RWPE1 (cell line): ENCODE results near the gene ADGRG1.
A peak's percentile ranks its signal among the peaks of the same experiment; 100 is the strongest.

ENCODE experiments used
- CTCF ChIA-PET: fragments of 350-600 bp; sonication (Branson Sonifier 250); formaldehyde crosslinking; extraction: SDS; loops from one replicate; lab custom pipeline; 2021; lab: Yijun Ruan, JAX
- POLR2A ChIA-PET: fragments of 400-600 bp; formaldehyde crosslinking; extraction: SDS; loops from one replicate; lab custom pipeline; 2020; ENCODE audit warnings: antibody characterized with exemption; ENCODE audit not compliant: low non-redundant PET; lab: Yijun Ruan, JAX
- DNase-seq: peaks from one replicate; pipeline ENCODE4 v3.0.0; 2012; ENCODE audit warnings: low spot score
- H3K27ac ChIP-seq: fragments of 450-650 bp; 2 replicates; pipeline ENCODE4 v1.5.1; 2017
- CTCF ChIP-seq: fragments of 450-650 bp; conservative IDR thresholded peaks from 2 replicates; pipeline ENCODE4 v1.5.1; 2017; ENCODE audit warnings: low read depth, mild to moderate bottlenecking

ADGRG1 gene

GRCh38 chr16:57632568-57632967, 4.1 kb downstream of the ADGRG1 start:
- TF ChIP-seq CTCF: no peak
- DNase-seq: no peak
- ChIA-PET POLR2A (no interaction called here), CTCF (interaction anchor here (0.6 kb wide), 1 partner anchor 21 kb away, joined by 3 read pairs; no protein-coding TSS in a partner anchor)
- H3K27ac ChIP-seq: peak overlapping the region; percentile 52

GRCh38 chr16:57633383-57634064, 5.1 kb downstream of the ADGRG1 start:
- no peak for DNase-seq
- POLR2A ChIA-PET: no interaction called here
- CTCF ChIA-PET: no interaction called here
- no peak for TF ChIP-seq CTCF
- no peak overlapping the region for H3K27ac ChIP-seq

GRCh38 chr16:57634171-57634570, 5.7 kb downstream of the ADGRG1 start:
- no peak overlapping the region for H3K27ac ChIP-seq
- peak; percentile 26 for DNase-seq
- no peak for TF ChIP-seq CTCF

GRCh38 chr16:57635266-57636097, 7.1 kb downstream of the ADGRG1 start:
- ChIA-PET CTCF (interaction anchor here (0.8 kb wide), 1 partner anchor 35 kb away, joined by 3 read pairs; no protein-coding TSS in a partner anchor), POLR2A (no interaction called here)
- no peak for DNase-seq
- no peak for TF ChIP-seq CTCF
- no peak overlapping the region for H3K27ac ChIP-seq

More at GRCh38 chr16:57634171-57634570, 5.7 kb downstream of the ADGRG1 start:
- ChIA-PET CTCF (interaction anchor here (0.6 kb wide), 1 partner anchor 264 kb away, joined by 4 read pairs; no protein-coding TSS in a partner anchor), POLR2A (no interaction called here)

GRCh38 chr16:57636184-57636583, 7.8 kb downstream of the ADGRG1 start:
- ChIA-PET POLR2A (no interaction called here), CTCF (interaction anchor here (0.8 kb wide), 1 partner anchor 36 kb away, joined by 3 read pairs; no protein-coding TSS in a partner anchor)
- no peak for DNase-seq
- no peak overlapping the region for H3K27ac ChIP-seq
- TF ChIP-seq CTCF: no peak

GRCh38 chr16:57637020-57637419, 8.6 kb downstream of the ADGRG1 start:
- peak overlapping the region; percentile 17; the same call in 1 of the 2 replicates for H3K27ac ChIP-seq
- no peak for TF ChIP-seq CTCF
- POLR2A ChIA-PET: no interaction called here
- no peak for DNase-seq
- CTCF ChIA-PET: interaction anchor here (0.6 to 1.6 kb wide), 4 partner anchors 9 to 75 kb away, joined by 3 to 10 read pairs (median 3); no protein-coding TSS in a partner anchor
